ENCODE results near the gene TAS1R2. TPM values are rescaled to one million over a fixed set of nuclear protein-coding genes. Genes with fewer than 3 reads are reported as not detected.

TAS1R2 gene
- total RNA-seq, 1 donor from 2014 or later, result not detected

DNA sequence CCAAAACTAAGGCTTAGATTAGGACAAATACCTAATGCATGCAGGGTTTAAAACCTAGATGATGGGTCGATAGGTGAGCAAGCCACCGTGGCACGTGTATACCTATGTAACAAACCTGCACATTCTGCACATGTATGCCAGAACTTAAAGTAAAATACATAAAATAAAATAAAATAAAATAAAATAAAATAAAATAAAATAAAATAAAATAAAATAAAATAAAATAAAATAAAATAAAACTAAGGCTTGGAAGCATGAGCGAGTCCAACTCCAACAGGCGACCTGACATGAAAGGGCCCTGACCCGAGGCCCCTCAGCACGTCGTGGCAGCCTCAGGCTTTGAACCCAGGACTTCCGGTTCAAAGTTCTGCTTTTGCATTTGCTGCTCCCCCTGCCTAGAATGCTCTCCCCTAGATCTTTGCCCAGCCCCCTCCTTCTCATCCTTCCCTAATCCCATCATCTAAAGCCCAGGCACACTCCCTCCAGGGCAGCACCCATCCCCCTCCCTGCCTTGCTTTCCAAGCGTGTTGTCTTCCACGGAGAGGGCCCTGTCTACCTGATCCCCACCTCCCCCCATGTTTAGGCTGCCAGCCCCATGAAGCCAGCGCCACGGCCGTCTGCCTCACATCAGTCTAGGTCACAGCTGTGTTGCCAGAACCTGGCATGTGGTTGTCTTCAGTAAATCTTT lies 64.3 kb downstream of the TAS1R2 start:
- Histone ChIP-seq H3K4me3 (no peak overlapping the region), H3K9me3 (no peaks in the 10 kb centered on the region), H3K36me3 (no peaks in the 10 kb centered on the region), H3K27me3 (ENCODE audit: low read depth) (peaks cover 19% of the 10 kb centered on the region), H3K4me1 (no peaks in the 10 kb centered on the region), H3K27ac (no peak overlapping the region)
- DNase-seq (no peak), ATAC-seq (no peak)
- TF ChIP-seq, protein P1, sequence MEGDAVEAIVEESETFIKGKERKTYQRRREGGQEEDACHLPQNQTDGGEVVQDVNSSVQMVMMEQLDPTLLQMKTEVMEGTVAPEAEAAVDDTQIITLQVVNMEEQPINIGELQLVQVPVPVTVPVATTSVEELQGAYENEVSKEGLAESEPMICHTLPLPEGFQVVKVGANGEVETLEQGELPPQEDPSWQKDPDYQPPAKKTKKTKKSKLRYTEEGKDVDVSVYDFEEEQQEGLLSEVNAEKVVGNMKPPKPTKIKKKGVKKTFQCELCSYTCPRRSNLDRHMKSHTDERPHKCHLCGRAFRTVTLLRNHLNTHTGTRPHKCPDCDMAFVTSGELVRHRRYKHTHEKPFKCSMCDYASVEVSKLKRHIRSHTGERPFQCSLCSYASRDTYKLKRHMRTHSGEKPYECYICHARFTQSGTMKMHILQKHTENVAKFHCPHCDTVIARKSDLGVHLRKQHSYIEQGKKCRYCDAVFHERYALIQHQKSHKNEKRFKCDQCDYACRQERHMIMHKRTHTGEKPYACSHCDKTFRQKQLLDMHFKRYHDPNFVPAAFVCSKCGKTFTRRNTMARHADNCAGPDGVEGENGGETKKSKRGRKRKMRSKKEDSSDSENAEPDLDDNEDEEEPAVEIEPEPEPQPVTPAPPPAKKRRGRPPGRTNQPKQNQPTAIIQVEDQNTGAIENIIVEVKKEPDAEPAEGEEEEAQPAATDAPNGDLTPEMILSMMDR (IDR thresholded peaks at IDR 0.05), result no peak
- intact Hi-C loops (cut with DNase I), result no loop called here

DNA sequence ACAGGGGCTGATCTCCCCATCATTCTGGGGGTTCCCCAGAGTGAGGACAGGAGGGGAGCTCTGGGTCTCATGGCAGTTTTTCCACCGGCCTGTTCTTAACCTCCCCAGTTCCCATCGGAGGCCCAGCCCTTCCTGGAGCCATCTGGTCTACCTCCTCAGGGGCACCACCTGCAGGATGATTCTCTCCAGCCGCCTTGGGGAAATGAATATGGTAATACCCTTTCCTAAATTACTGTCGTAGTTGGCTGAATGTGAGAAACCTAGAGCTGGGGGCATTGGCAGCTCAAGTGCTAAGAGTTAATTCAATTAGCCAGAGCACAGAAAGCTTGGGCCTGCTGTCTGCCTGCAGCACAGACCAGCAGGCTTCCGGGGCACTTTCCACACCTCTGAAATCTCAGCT lies 64.9 kb downstream of the TAS1R2 start:
- Histone ChIP-seq H3K36me3 (no peaks in the 10 kb centered on the region), H3K4me1 (no peaks in the 10 kb centered on the region), H3K4me3 (no peak overlapping the region), H3K27me3 (ENCODE audit: low read depth) (peaks cover 19% of the 10 kb centered on the region), H3K9me3 (no peaks in the 10 kb centered on the region), H3K27ac (no peak overlapping the region)
- no peak for DNase-seq
- intact Hi-C loops (cut with DNase I), result no loop called here
- TF ChIP-seq, protein P1 (IDR thresholded peaks at IDR 0.05), result no peak
- no peak for ATAC-seq

DNA sequence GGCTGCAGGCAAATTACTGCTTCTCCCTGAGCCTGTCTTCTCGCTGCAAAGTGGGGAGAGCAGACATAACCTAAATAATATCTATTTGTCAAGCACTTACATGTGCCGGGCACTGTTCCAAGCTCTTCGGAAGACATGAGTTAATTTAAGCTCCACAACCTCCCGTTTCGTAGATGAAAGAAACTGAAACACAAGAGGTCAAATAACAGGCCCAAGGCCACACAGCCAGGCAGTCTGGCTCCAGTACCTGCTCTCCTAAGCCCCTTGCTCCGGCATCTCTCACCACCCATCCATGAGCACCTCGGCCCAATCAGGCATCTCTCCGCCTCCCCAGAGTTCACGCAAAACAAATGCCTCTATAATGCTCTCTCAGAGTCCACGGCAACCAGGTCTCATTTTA lies 65.4 kb downstream of the TAS1R2 start:
- Histone ChIP-seq H3K4me3 (no peak overlapping the region), H3K4me1 (no peaks in the 10 kb centered on the region), H3K27ac (no peak overlapping the region), H3K9me3 (no peaks in the 10 kb centered on the region), H3K27me3 (ENCODE audit: low read depth) (peaks cover 19% of the 10 kb centered on the region), H3K36me3 (no peaks in the 10 kb centered on the region)
- ATAC-seq (no peak), DNase-seq (no peak)
- intact Hi-C loops (cut with DNase I), result no loop called here
- TF ChIP-seq, protein P1 (IDR thresholded peaks at IDR 0.05), result no peak

DNA sequence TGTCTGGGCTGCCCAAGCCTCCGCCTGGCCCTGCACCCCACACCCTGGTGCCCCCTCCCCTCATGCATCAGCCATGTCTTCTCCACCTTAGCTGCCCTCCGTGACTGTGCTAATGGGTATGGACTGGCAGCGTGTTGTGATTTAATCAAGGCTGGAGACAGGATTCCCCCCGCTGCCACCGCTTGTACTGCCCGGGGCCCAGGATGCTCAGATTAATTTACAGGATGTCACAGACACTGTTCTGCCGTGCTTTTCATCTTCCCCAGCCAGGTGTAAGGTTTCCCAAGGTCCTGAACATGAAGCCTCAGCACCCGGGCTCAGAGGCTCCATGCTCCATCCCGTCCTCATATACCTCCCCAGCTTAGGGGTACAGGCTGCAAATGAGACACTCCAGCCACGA lies 66.3 kb downstream of the TAS1R2 start:
- Histone ChIP-seq H3K36me3 (no peaks in the 10 kb centered on the region), H3K27ac (no peak overlapping the region), H3K27me3 (ENCODE audit: low read depth) (peaks cover 19% of the 10 kb centered on the region), H3K4me1 (no peaks in the 10 kb centered on the region), H3K9me3 (no peaks in the 10 kb centered on the region), H3K4me3 (no peak overlapping the region)
- TF ChIP-seq, protein P1 (IDR thresholded peaks at IDR 0.05), result no peak
- intact Hi-C loops (cut with DNase I), result no loop called here
- no peak for ATAC-seq
- DNase-seq, result no peak

DNA sequence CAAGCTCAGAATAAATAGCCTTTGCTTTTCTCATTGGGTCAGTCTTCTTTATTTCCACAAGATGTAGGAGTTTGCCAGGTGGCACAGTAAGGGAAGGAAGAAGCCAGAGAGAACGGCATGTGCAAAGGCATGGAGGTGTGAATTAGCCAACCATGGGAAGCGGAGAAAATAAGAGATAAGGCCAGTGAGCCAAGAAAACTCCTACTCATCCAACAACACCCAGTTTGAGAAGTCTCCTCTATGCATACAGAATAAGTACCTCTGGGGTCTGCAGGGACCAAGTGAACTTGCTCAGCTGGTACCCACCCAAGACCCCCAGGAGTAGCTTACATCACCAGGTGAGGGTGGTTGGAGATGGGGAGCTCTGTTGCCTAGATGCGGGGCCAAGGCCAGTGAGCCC lies 66.7 kb downstream of the TAS1R2 start:
- Histone ChIP-seq H3K27me3 (ENCODE audit: low read depth) (peaks cover 19% of the 10 kb centered on the region), H3K27ac (no peak overlapping the region), H3K4me1 (no peaks in the 10 kb centered on the region), H3K36me3 (no peaks in the 10 kb centered on the region), H3K4me3 (no peak overlapping the region), H3K9me3 (no peaks in the 10 kb centered on the region)
- intact Hi-C loops (cut with DNase I), result no loop called here
- TF ChIP-seq, protein P1 (IDR thresholded peaks at IDR 0.05), result no peak
- no peak for ATAC-seq
- no peak for DNase-seq

Small RNAs within 50 kb of the gene (microRNA-seq; reads per million reads assigned to microRNA genes)
- gene MIR1290 (ENCODE audit: borderline number of aligned reads), result not detected
- gene MIR4695 (ENCODE audit: borderline number of aligned reads), result not detected

Other genes with a start within 250 kb of the TAS1R2 start
- gene PAX7, start 228.8 kb downstream of the TAS1R2 start, total RNA-seq, result not detected
- 11.7 TPM for gene ALDH4A1, start 42.9 kb upstream of the TAS1R2 start, total RNA-seq
- gene IFFO2, start 97.0 kb upstream of the TAS1R2 start, total RNA-seq, result 9.8 TPM

Data from lower lobe of right lung (tissue), 2 donors.